ENCODE measurements around the gene IQSEC3.

Gene IQSEC3

GRCh38 chr12:152440-152839, 85.9 kb downstream of the IQSEC3 start:
- TF ChIP-seq, protein P1, sequence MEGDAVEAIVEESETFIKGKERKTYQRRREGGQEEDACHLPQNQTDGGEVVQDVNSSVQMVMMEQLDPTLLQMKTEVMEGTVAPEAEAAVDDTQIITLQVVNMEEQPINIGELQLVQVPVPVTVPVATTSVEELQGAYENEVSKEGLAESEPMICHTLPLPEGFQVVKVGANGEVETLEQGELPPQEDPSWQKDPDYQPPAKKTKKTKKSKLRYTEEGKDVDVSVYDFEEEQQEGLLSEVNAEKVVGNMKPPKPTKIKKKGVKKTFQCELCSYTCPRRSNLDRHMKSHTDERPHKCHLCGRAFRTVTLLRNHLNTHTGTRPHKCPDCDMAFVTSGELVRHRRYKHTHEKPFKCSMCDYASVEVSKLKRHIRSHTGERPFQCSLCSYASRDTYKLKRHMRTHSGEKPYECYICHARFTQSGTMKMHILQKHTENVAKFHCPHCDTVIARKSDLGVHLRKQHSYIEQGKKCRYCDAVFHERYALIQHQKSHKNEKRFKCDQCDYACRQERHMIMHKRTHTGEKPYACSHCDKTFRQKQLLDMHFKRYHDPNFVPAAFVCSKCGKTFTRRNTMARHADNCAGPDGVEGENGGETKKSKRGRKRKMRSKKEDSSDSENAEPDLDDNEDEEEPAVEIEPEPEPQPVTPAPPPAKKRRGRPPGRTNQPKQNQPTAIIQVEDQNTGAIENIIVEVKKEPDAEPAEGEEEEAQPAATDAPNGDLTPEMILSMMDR (IDR thresholded peaks at IDR 0.05; ENCODE audit: insufficient read depth, low read depth, low read length, missing control alignments): no peak
- H3K4me3 ChIP-seq (ENCODE audit: low read depth, low read length): no peak overlapping the region
- no peak for DNase-seq (ENCODE audit: low read depth)

DNA sequence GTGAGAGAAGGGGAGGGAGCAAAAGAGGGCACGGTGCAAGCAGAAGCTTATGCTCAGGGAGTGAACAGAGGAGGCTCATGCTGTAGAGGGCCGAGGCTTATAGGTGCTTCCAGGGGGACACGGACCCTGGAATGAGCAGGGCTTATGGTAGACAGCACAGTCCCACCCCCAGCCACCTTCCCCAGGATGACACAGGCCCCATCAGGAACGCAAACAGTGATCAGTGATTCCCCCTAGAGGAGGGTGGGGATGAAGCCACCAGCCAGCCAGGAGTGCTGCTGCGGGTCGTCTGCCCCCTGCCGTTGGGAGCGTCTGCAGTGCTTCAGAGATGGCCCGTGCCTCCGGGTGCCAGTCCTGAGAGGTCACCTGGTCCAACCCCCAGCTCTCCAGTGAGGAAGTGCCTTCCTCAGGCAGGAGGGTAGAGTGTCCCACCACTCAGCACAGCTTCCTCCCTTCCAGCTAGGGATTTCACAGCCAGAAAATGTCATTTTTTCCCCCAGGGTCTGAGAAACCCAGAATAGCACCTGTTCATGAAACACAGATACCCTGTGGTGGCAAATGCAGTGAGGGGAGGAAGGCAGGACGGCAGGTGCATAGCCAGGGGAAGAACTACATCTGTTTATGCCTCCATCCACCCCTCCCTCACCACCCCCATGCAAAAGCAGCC, 86.6 kb downstream of the IQSEC3 start:
- DNase-seq (ENCODE audit: low read depth): peak; percentile 75
- TF ChIP-seq, protein P1 (IDR thresholded peaks at IDR 0.05; ENCODE audit: insufficient read depth, low read depth, low read length, missing control alignments): peak; percentile 87
- no peak overlapping the region for H3K4me3 ChIP-seq (ENCODE audit: low read depth, low read length)

GRCh38 chr12:154058-154457, 87.5 kb downstream of the IQSEC3 start:
- TF ChIP-seq, protein P1 (IDR thresholded peaks at IDR 0.05; ENCODE audit: insufficient read depth, low read depth, low read length, missing control alignments): no peak
- H3K4me3 ChIP-seq (ENCODE audit: low read depth, low read length): no peak overlapping the region
- DNase-seq (ENCODE audit: low read depth): no peak

DNA sequence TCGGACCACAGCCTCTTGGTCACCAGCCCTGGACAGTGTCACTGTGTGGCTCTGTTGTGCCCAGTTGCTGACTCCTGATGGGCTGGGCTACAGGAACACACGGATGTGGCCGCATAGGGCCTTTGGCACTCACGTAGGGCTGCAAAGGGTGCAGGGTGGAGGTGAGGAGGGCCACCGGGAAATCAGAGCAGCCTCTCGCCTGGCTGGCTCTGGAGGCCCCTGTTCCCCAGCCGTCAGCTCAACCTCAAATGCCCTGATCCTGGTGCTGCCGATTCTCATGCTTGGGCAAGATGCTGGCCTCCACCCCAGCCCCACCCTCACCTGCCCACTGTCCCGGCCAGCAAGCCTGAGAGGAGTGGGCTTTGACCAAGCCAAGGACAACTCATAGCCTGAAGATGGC, 88.4 kb downstream of the IQSEC3 start:
- H3K4me3 ChIP-seq (ENCODE audit: low read depth, low read length): no peak overlapping the region
- no peak for DNase-seq (ENCODE audit: low read depth)
- TF ChIP-seq, protein P1 (IDR thresholded peaks at IDR 0.05; ENCODE audit: insufficient read depth, low read depth, low read length, missing control alignments): no peak

GRCh38 chr12:155646-156045, 89.1 kb downstream of the IQSEC3 start:
- no peak overlapping the region for H3K4me3 ChIP-seq (ENCODE audit: low read depth, low read length)
- TF ChIP-seq, protein P1 (IDR thresholded peaks at IDR 0.05; ENCODE audit: insufficient read depth, low read depth, low read length, missing control alignments): no peak
- no peak for DNase-seq (ENCODE audit: low read depth)

GRCh38 chr12:156945-157344, 90.4 kb downstream of the IQSEC3 start:
- DNase-seq (ENCODE audit: low read depth): no peak
- no peak overlapping the region for H3K4me3 ChIP-seq (ENCODE audit: low read depth, low read length)
- TF ChIP-seq, protein P1 (IDR thresholded peaks at IDR 0.05; ENCODE audit: insufficient read depth, low read depth, low read length, missing control alignments): no peak

- H3K4me3 ChIP-seq (ENCODE audit: low read depth, low read length): no peak overlapping the region
- TF ChIP-seq, protein P1 (IDR thresholded peaks at IDR 0.05; ENCODE audit: insufficient read depth, low read depth, low read length, missing control alignments): no peak
- no peak for DNase-seq (ENCODE audit: low read depth)
These were observed 91.1 kb downstream of the IQSEC3 start for GRCh38 chr12:157644-158043.

Measured in GM12865 (cell line).